SIG-M5 treated with dmso at 0.1 percent for 504 hours (cell line): ENCODE data around the gene MYO1C.
"Not testable (repeated sequence)": the region's sequence is repeated elsewhere in the genome, so short reads cannot be mapped to it uniquely, and the experiment has no call there.

Experiments used
- DNase-seq: peaks from one replicate; lab custom pipeline; 2025; ENCODE audit not compliant: unreplicated experiment; lab: John Stamatoyannopoulos, UW

The MYO1C gene, protein sequence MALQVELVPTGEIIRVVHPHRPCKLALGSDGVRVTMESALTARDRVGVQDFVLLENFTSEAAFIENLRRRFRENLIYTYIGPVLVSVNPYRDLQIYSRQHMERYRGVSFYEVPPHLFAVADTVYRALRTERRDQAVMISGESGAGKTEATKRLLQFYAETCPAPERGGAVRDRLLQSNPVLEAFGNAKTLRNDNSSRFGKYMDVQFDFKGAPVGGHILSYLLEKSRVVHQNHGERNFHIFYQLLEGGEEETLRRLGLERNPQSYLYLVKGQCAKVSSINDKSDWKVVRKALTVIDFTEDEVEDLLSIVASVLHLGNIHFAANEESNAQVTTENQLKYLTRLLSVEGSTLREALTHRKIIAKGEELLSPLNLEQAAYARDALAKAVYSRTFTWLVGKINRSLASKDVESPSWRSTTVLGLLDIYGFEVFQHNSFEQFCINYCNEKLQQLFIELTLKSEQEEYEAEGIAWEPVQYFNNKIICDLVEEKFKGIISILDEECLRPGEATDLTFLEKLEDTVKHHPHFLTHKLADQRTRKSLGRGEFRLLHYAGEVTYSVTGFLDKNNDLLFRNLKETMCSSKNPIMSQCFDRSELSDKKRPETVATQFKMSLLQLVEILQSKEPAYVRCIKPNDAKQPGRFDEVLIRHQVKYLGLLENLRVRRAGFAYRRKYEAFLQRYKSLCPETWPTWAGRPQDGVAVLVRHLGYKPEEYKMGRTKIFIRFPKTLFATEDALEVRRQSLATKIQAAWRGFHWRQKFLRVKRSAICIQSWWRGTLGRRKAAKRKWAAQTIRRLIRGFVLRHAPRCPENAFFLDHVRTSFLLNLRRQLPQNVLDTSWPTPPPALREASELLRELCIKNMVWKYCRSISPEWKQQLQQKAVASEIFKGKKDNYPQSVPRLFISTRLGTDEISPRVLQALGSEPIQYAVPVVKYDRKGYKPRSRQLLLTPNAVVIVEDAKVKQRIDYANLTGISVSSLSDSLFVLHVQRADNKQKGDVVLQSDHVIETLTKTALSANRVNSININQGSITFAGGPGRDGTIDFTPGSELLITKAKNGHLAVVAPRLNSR

DNA sequence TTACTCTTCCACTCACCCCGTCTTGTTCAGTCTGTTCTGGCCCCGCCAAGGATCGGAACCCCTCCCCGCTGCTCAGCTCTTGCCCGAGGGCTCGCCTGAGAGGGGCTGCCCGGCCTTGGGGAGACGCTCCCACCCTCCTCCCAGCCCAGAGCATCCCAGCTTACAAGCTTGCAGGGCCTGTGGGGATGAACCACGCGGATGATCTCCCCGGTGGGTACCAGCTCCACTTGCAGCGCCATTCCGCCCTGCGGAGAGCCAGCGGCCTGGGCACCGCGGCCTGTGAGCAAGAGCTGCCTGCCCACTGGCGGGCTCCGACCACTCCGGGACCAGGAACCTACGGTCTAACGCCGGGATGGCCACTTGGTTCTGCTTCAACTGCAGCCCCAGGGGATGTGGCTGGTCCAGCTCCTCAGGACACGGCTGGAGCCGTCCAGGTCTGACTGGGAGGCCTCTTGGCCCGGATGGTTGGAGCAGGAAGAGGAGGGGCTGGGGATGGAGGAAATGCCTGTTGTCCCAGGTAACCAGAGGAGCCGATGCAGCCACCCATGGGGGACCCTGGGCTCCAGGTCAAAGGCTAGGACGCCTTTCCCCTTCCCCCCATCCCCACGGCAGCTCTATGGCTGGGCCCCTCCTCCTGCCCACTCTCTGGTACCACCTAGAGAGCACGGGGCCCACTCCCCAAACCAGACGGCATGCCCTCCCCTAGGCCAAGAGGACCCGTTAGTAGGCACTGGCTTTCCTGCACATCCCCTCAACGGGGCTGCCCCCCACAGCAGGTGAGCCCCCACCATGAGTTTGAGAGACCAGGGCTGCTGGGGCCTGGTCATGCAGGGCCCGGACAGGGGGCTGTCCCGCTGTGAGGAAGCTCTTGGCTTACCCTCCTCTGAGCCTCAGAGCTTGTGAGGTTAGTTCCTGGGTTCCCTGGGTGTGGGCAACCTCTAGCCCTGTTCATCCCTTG lies at the start of gene MYO1C:
Gene MYO1C, minus strand, starts transcription at position 438 of the 958 bp plus-strand sequence. Its CDS starts 199 bp downstream, at position 239.
- DNase-seq, result no peak

DNA sequence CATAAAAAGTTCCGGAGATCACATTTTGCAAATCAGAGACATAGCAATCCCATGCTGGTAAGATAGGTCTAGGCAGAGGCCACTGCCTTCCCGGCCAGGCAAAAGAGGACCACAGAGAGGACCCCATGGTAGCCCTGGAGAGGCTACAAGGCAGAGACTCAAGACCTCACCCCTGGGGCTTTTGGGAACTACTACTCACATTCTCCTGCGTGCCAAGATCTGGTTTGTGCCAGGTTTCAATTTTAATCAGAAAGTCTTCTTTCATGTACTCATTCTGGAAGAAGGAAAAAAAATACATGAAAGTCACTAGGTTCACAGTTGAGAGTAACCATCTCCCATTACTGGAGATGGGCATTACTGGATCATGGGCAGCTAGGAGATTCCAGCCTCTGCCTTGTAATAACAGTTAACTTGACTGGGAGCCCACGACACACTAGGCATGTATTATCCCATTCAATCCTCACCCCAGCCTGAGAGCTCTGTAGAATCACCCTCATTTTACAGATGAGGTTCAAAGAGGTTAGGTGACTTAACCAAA lies 49.0 kb upstream of the MYO1C start:
- no peak for DNase-seq

DNA sequence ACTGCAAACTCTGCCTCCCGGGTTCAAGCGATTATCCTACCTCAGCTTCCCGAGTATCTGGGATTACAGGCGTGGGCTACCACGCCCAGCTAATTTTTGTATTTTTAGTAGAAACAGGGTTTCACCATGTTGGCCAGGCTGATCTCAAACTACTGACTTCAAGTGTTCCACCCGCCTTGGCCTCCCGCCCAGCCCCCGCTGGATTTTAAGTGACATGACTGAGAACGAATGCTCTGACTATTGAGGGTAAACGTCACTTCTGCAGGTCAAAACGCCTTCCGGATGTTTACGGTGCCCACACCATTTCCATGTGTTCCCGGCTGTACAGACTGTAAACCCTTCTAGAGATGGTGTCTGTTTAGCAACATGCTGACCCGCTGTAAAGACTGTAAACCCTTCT lies 47.3 kb upstream of the MYO1C start:
- DNase-seq, result no peak

DNA sequence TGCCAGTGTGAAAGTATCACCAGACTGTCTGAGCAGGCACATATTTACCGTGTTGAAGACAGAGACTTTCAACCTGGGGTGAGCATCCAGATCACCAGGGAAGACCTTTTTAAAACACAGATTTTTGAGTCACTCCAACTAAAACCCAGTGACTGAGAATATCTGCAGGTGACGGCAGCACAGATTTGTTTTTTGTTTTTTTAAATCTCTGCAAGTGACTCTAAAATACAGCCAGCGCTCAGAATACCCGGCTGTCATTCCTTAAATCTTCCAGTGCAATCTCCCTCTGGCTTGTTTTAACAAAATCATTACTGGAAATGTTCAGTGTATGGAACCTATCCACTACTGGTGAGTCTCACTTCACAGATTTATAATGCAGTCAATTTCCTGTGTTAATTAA lies 43.3 kb upstream of the MYO1C start:
- DNase-seq, result no peak

DNA sequence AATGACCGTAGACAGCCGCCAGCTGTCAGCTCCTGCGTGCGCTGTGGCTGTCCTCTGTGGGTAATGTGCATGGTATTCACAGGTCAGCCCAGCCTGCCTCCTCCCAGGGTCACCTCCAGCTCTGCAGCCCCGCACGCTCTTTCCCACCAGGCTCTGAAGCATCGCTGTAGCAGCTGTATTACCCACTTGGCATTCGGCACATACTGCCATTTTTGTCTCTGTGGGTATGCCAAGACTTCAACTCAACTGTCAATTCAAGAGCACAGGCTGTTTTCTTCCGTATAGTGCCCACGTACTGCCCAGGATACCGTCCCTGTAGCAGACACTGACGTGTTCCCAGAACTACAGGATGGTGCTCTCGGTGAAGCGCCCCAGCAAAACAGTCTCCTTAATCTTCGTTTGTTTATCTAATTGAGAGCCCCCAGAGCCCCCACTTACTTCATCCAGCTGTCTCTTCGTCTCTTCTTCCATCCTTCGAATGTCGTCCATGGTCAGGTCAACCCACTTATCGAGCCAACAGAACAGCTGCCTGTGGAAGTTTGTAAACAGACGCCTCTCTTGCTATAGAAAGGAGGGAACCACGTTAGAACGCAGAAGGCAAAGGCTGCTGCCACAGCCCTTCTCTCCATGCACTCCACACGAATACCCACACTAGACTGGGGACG lies 41.3 kb upstream of the MYO1C start:
- DNase-seq, result no peak

DNA sequence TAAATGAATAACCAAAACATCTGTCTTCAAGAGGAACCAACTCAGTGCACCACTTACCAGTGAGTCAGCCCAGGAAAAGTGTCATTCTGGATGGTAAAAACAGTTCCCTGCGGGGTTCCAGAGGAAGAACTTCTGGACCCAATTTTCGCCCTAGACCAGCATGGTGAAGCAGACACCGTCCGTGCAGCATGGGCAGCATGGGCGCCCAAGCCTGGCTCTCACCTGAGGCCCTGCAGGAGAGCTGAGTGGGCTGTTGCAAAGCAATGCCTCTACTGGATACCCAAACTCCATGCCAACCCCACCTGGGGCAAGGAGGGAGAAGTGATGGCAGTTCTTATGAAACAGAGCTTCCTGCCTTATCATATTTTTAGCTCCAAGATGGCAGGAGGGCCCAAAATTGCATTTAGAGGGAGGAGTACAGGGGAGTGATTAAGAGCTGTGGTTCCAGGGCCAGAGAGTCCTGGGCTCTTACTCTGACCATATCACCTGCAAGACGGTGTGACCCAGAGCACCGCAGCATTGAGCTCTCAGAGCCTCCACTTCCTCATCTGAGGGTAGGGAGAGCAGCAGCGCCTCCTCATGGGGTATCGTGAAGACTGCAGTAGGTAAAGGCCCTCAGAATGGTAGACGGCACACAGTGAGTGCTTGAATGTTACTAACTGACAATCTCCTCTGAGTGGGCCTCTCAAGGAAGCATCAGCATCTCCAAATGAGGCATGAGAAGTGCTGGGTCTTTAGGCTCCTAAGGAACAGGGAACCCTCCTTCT lies 40.5 kb upstream of the MYO1C start:
- peak; percentile 16 for DNase-seq

DNA sequence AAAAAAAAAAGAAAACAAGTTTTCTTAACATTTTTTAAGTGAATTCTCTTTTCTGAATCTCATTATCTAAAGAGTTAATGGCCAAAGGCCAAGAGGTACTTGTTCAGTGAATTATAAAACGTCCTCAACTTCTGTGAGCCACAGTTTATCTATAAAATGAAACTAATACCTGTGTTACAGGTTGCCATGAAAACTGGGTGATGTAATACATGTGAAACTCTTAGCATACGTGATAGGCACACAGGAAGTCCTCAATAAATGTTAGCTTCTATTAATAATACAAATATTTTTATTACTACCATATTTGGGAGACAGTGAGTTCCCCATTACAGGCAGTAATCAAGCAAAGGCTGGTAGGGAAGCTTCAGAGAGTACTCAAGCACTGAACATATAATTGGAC lies 37.4 kb upstream of the MYO1C start:
- no peak for DNase-seq

DNA sequence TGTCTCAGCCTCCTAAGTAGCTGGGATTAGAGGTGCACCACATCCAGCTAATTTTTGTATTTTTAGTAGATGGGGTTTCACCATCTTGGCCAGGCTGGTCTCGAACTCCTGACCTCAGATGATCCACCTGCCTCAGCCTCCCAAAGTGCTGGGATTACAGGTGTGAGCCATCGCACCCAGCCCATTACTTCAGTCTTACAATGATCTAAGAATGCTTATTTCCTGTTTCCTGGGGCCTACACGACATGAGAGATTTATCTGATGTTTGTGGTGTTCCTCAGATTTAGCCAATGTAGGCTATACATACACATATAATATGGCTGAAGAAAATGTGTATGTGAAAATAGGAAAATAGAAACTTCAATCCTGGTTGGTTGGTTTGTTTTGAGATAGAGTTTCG lies 34.4 kb upstream of the MYO1C start:
- not testable (repeated sequence) for DNase-seq

DNA sequence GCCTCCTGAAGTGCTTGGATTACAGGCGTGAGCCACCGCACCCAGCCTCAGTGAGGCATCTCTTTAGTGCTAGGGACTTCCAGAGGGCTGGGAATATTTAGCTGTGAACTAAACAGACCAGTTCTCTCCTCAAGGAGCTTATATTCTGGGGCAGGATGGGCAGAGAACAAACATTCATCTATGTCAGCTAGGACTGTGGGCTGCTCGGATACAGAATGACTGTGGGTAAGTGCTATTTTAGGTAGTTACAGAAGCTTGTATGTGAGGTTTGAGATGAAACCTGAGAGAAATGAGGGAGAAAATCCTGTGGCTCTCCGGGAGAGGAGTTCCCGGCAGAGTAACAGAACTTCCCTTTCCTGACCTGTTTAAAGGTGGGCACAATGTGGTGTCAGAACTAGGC lies 30.1 kb upstream of the MYO1C start:
- DNase-seq, result no peak

DNA sequence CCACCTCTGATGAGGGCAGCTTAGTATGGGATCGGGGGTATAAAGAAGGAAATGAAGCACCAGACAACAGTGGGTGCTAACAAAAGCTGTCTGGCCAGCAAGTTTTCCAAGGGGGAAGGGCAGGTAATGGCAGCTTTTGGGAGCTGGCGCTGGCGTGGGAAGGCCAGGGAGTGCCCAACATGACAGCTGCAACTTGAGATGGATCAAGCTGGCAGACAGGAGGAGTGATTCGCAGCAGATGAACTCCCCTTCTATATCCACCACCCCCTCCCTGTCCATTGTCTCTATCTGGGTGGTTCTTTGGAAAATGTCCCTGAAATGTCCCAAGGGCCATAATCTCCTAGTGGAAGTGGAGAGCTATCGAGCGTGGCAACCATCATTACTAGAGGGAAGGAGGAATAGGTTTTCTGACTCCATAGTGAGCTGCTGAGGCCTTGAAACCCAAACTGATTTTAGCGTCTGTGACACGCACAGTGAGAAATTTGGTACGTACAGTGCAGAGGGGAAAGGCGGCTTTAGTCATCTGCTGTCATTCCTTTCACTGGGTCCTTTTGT lies 28.7 kb upstream of the MYO1C start:
- DNase-seq, result no peak

DNA sequence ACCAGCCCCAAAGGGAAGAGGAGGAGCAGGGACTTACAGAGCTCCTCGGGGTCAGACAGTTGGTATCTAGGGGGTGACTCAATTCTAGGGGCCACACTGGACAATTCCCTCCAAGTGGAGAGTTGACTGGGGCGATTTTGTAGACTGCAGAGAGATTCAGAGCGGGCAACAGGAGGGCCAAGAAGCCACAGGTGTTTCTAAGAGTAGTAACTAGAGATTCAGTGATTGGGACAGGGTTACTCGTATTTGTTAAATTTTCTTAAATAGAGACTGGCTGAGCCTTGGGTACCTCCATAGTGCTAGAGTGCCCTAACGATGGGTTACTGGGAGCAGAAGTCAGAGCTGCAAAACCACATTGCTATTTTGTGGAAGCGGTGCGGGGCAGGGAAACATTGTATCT lies 27.2 kb upstream of the MYO1C start:
- no peak for DNase-seq

DNA sequence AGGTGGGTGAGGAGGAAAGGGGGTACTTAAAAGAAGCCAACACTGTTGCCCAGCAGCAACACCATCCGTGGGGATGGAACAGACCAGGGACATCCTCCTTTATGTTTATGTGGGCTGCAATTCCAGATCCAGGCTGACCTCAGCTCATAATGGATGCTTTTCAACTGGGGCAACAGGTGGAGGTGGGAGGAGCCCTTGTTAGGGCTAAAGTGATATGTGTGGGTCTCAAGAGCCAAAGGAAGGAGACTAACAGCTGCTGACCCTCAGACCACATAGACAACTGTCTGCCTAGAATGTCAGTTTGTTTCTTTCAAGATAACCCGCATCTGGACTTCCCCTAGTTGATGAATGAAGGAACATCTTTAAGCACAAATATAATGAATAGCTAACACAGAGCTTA lies 25.9 kb upstream of the MYO1C start:
- DNase-seq, result no peak

DNA sequence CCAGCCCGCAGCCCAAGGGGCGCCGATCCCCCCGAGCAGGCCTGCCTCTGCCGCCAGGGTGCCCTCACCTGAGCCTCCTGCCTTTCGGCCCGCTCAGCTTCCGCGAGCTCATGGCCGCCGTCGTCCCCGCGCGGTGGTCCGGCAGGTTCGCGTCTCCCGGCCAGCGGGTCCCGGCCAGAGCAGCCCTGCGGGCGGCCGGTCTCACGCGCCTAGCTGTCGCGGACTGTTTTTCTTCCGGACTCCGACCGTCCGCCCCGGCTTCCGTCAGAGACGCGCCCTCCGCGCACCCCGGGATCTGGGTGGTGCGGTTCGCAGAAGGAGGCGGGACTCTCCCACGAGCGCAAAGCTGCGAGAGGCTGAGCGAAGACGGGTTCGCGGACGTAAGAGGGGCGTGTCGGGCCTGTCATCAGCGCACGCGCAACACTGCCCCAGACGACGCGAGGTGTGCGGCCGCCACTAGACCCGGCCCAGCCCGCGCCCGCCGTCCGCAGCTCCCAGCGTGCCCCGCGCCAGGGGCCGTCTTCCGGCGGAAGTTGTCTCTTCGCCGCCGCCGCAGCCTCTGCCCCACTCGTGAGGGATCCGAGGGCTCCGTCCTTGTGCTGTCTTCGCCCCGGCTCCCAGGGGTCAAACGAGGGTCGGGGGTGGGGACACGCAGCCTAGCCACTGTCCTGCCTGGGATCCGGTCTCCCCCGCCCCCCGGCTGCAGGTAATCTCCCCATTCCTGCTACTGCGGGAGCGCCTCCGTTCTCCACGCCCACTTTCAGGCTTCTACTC lies 24.1 kb upstream of the MYO1C start, which contains the start of gene INPP5K:
Gene INPP5K, minus strand, starts transcription at position 225 of the 774 bp plus-strand sequence. Its CDS starts 113 bp downstream, at position 112.
- peak; percentile 96 for DNase-seq

DNA sequence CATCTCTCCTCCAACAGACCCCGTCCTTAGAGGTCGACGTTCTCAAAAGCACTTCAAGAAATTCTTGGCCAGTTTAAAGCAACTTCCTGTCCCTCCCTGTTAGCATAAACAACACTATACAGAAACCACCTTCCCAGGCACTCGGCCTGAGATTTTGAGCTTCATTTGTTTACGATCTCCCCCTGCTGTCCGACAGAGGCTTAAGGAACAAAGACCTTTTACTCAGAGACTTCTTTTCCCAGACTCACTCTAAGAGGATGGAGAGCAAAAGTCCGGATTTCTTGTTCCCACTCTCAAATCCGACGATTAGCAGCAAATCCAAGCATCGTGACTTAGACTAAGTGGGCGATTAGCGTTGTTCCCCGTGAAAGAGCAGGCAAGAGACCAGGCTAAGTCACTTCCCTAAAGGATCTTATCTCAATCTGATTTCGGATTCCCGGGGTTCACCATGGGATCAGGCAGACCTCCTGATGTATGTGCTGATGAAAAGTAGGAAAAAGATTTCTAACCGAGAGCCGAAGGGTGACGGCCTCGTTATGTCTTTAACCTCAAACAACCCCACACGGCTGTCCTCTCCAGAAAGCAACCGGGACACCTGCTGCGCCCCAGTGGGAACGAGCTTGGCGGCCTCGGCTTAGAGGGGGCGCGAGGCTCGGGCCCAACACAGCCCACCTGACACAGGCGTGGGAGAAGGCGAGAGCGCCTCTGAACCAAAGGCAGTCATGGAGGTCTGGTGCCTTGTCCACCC lies 23.3 kb upstream of the MYO1C start:
- DNase-seq, result peak; percentile 78

DNA sequence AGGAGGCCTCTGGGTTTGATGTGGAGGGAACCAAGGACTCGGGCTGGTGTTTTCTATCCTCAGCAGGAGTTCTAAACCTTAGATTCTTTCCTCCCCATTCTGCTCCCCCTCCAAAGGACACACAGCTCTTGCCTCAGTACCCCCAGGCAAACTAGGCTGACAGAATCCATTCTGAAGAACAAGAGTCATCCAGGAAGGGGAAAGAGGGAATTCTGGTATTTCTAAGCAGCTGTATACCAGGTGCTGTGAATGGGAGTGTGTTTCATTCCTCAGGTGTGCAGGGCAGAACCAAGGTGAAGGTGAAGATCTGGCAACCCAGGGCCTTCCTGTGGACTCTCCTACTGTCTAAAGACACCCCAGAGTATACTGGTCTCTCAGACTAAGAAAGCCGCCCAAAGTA lies 19.9 kb upstream of the MYO1C start:
- DNase-seq, result no peak

DNA sequence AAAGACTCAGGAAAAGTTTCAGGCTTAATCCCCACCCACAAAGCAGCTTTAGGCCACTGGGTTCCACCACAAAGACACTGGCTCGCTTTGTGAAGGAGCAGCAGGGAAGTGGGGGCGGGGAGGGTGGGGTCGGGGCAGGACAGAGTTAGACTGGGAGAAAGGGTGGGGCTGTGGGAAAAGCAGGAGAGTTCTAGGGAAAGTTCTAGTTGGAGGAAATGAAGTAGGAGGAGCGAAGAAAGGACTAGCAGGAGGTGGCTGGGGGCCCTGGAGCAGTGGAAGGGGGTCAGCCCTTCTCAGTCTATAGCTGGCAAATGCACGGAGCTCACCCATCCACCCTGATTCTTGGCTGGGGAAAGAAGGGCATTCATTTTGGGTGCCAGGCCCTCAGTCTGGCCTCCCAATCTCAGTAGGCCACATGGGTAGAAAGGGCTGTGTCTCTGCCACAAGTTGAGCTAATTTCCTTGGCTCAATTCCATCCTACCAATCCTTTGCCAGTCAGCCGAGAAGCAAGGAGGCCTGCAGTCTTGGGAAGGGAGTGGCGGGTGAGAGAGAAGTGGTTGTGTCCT lies 19.4 kb upstream of the MYO1C start:
- DNase-seq, result no peak

DNA sequence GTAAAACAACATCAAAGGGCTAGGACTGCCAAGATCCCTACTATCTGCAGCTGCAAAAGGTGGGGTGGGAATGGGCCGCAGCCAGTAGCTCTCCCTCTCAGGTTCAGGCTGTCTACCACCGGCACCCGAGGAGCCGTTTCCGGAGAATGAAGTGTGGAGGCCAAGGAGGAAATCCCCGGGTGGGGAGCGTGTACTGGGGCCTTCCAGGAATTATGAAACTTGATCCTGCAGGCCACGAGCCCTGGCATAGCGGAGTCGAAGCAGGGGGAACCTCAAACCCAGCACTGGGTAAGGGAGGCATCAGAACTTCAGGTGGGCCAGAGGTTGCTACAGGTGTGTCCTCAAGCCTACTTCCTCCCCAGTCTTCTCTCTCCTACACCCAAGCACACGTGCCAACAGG lies 18.8 kb upstream of the MYO1C start:
- no peak for DNase-seq
